Activated naive CD8-positive, alpha-beta T cell treated with anti-CD3 and anti-CD28 coated beads, Interleukin-2, amount 50 U/mL, for 24 hours (primary cell): ENCODE data around the gene MCAT.
A peak's percentile ranks its signal among the peaks of the same experiment; 100 is the strongest.

Experiments
- ATAC-seq: fragments of 150-1000 bp; cut with Tn5 transposase; one replicate; pipeline ENCODE4 v1.10.0; 2021
- DNase-seq: peaks from one replicate; pipeline ENCODE4 v3.0.0; 2021
- H3K27ac Mint-ChIP-seq: one replicate; pipeline ENCODE4 v1.8.0; 2021; ENCODE audit warnings: mild to moderate bottlenecking, mixed read lengths
- H3K27me3 Mint-ChIP-seq: one replicate; pipeline ENCODE4 v1.8.0; 2021; ENCODE audit warnings: mixed read lengths
- H3K36me3 Mint-ChIP-seq: one replicate; pipeline ENCODE4 v1.8.0; 2021; ENCODE audit warnings: low read depth, mixed read lengths
- H3K4me1 Mint-ChIP-seq: one replicate; pipeline ENCODE4 v1.8.0; 2021; ENCODE audit warnings: mixed read lengths
- H3K4me3 Mint-ChIP-seq: one replicate; pipeline ENCODE4 v1.8.0; 2021; ENCODE audit warnings: mild to moderate bottlenecking, moderate library complexity, mixed read lengths
- H3K9me3 Mint-ChIP-seq: one replicate; pipeline ENCODE4 v1.8.0; 2021; ENCODE audit warnings: mixed read lengths

The MCAT gene

DNA sequence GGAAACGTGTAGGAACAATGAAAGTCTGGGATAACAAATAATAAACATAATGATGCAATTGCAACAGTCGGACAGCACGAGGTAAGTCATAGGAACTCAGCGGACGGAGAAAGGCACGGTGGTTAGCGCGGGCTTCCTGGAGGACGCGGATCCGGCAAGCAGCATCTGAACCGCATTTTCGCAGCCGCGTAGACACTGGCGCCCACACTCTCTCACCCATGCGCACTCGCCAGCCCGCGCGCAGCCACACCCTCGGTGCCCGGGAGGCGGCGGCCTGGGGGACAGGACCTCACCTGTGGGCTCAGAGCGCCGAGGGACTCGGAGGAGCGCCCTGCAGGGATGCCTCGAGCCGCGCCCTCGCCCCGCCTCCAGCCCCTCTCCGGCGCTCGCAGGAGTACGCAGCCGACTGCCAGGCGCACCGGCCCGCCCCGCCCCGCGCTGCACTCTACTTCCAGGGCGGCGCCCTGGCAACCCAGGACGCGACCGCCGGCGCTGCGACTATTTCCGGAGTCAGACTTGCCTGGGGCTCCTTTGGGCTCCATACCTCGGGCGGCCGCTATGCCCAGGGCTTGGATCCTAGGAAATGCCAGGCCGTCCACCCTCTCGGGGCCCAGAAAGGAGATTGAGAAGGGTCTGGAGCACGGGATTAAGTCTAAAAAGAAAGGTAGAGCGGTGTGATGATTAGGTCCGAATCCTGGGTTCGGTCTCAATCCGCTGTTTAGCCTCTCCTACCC is 54.0 kb downstream of the MCAT start, which contains the start of gene TTLL1:
TTLL1 (minus strand) TSS at position 408 of the 734 bp plus-strand sequence. CDS start 13,805 bp downstream, outside the sequence.
- peak; percentile 92 for DNase-seq
- peak; percentile 94 for ATAC-seq
- H3K4me1 Mint-ChIP-seq, result peaks cover 28% of the 10 kb centered on the region
- no peaks in the 10 kb centered on the region for H3K36me3 Mint-ChIP-seq
- H3K27me3 Mint-ChIP-seq, result no peaks in the 10 kb centered on the region
- H3K9me3 Mint-ChIP-seq, result no peaks in the 10 kb centered on the region
- peak within 1 kb of the TSS; percentile 91 for H3K4me3 Mint-ChIP-seq
- H3K27ac Mint-ChIP-seq, result peak within 1 kb of the TSS; percentile 91

DNA sequence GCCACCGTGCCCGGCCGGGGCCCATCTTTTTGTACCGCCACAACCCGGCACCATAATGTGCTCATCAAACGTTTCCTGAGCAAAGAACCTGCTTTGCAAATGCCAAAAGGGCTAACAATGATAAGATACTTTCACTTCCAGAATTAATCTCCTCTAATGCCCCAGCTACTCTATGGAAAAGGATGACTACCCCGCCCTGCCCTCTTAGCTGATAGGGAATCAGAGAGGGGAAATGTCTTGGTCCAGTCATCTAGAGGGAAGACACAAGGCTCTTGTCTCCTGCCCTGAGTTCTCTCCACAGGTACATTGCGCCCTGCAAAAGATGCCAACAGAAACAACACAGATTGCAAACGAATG is 54.6 kb downstream of the MCAT start:
- ATAC-seq (no peak), DNase-seq (no peak)
- Mint-ChIP-seq H3K27ac (peak overlapping the region; percentile 91), H3K36me3 (no peaks in the 10 kb centered on the region), H3K27me3 (no peaks in the 10 kb centered on the region), H3K9me3 (no peaks in the 10 kb centered on the region), H3K4me3 (peak overlapping the region; percentile 91), H3K4me1 (peaks cover 28% of the 10 kb centered on the region)

DNA sequence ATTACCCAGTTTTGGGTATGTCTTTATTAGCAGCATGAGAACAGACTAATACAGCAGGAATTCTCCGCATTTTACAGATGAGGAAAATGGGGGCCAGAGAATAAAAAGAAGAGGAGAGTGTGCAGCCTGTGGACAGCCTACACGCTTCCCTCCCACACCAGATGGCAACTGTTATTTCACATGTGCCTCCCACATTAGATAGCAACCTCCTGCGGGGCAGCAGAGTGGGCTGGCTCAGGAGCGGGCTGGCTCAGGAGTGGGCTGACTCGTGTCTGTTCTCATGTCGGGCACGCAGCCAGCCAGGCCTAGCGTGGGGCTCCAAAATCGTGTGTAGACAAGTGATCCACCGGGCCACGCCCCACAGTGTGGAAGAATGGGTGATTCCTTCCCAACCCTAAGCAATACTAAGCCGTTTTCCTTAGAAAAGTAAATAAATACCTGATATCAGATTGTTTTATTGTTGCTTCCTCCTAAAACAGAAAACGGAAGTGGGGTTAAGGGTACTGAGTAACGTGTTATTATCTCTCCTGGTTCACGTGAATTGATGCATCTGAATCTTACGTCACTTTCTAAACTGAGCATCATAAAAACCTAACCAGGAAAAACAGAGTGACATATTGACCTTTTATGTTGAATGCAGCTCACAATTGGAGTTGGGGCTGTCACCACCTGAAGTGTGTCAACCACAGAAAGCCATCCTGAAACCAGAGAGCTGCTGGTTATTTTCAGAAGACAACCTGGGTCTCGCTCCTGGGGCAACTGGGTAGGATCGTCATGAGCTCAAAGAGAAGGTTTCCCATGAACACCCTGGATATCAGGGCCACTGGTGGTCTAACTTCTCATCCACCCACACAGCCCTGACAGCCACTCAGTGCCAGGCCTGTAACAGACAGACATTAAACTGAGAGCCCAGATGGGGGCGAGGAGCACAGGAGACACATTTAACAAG is 57.3 kb downstream of the MCAT start:
- H3K36me3 Mint-ChIP-seq, result no peaks in the 10 kb centered on the region
- ATAC-seq (no peak), DNase-seq (no peak)
- H3K4me3 Mint-ChIP-seq, result no peak overlapping the region
- H3K27ac Mint-ChIP-seq, result no peak overlapping the region
- H3K27me3 Mint-ChIP-seq, result no peaks in the 10 kb centered on the region
- peaks cover 28% of the 10 kb centered on the region for H3K4me1 Mint-ChIP-seq
- no peaks in the 10 kb centered on the region for H3K9me3 Mint-ChIP-seq
